HEK293T (cell line): ENCODE measurements around the gene GALNT13.

ENCODE experiments used
- CTCF ChIA-PET: fragments of 350-600 bp; formaldehyde crosslinking; extraction: SDS; loops from one replicate; lab custom pipeline; 2021; ENCODE audit warnings: antibody characterized with exemption, inconsistent platforms; lab: Yijun Ruan, JAX
- POLR2A ChIA-PET: fragments of 350-600 bp; formaldehyde crosslinking; extraction: SDS; loops from one replicate; lab custom pipeline; 2020; ENCODE audit warnings: antibody characterized with exemption, inconsistent platforms; lab: Yijun Ruan, JAX
- DNase-seq: peaks from one replicate; pipeline ENCODE4 v3.0.0; 2012; ENCODE audit warnings: mixed read lengths; ENCODE audit errors: extremely low spot score
- ARNT ChIP-seq: fragments of 450-650 bp; IDR thresholded peaks from 2 replicates; pipeline ENCODE4 v1.6.1; 2017; ENCODE audit warnings: mild to moderate bottlenecking
- BHLHE40 ChIP-seq: fragments of 450-650 bp; IDR thresholded peaks from 2 replicates; pipeline ENCODE4 v1.6.1; 2016; ENCODE audit warnings: mild to moderate bottlenecking, moderate library complexity, borderline replicate concordance
- CTBP1 ChIP-seq: fragments of 450-650 bp; IDR thresholded peaks from 2 replicates; pipeline ENCODE4 v1.6.1; 2016; ENCODE audit warnings: borderline replicate concordance
- ELF4 ChIP-seq: fragments of 450-650 bp; IDR thresholded peaks from 2 replicates; pipeline ENCODE4 v1.6.1; 2017; ENCODE audit warnings: antibody characterized with exemption
- FOXA1 ChIP-seq: fragments of 450-650 bp; IDR thresholded peaks from 2 replicates; pipeline ENCODE4 v1.6.1; 2016; ENCODE audit warnings: mild to moderate bottlenecking
- FOXK2 ChIP-seq: fragments of 450-650 bp; IDR thresholded peaks from 2 replicates; pipeline ENCODE4 v1.6.1; 2016; ENCODE audit warnings: mild to moderate bottlenecking
- FOXM1 ChIP-seq: fragments of 450-650 bp; IDR thresholded peaks from 2 replicates; pipeline ENCODE4 v1.6.1; 2017; ENCODE audit warnings: mild to moderate bottlenecking, borderline replicate concordance
- HDGF ChIP-seq: fragments of 450-650 bp; IDR thresholded peaks from 2 replicates; pipeline ENCODE4 v1.6.1; 2017; ENCODE audit warnings: antibody characterized with exemption, borderline replicate concordance
- L3MBTL2 ChIP-seq: fragments of 450-650 bp; conservative IDR thresholded peaks from 2 replicates; pipeline ENCODE4 v1.6.1; 2016; ENCODE audit warnings: mild to moderate bottlenecking
- LEF1 ChIP-seq: fragments of 450-650 bp; IDR thresholded peaks from 2 replicates; pipeline ENCODE4 v1.6.1; 2017; ENCODE audit warnings: mild to moderate bottlenecking, borderline replicate concordance
- NFRKB ChIP-seq: fragments of 450-650 bp; IDR thresholded peaks from 2 replicates; pipeline ENCODE4 v1.6.1; 2016; ENCODE audit warnings: mild to moderate bottlenecking, moderate library complexity
- SP1 ChIP-seq: fragments of 450-650 bp; IDR thresholded peaks from 2 replicates; pipeline ENCODE4 v1.6.1; 2017
- SUZ12 ChIP-seq: fragments of 450-650 bp; IDR thresholded peaks from 2 replicates; pipeline ENCODE4 v1.6.1; 2016; ENCODE audit warnings: mild to moderate bottlenecking
- TARDBP ChIP-seq: fragments of 450-650 bp; IDR thresholded peaks from 2 replicates; pipeline ENCODE4 v1.6.1; 2016
- ZNF384 ChIP-seq: fragments of 450-650 bp; IDR thresholded peaks from 2 replicates; pipeline ENCODE4 v1.6.1; 2016
- TF ChIP-seq, protein P1 (sequence below): fragments of 450-650 bp; IDR thresholded peaks from 2 replicates; pipeline ENCODE4 v1.6.1; 2016

The GALNT13 gene

DNA sequence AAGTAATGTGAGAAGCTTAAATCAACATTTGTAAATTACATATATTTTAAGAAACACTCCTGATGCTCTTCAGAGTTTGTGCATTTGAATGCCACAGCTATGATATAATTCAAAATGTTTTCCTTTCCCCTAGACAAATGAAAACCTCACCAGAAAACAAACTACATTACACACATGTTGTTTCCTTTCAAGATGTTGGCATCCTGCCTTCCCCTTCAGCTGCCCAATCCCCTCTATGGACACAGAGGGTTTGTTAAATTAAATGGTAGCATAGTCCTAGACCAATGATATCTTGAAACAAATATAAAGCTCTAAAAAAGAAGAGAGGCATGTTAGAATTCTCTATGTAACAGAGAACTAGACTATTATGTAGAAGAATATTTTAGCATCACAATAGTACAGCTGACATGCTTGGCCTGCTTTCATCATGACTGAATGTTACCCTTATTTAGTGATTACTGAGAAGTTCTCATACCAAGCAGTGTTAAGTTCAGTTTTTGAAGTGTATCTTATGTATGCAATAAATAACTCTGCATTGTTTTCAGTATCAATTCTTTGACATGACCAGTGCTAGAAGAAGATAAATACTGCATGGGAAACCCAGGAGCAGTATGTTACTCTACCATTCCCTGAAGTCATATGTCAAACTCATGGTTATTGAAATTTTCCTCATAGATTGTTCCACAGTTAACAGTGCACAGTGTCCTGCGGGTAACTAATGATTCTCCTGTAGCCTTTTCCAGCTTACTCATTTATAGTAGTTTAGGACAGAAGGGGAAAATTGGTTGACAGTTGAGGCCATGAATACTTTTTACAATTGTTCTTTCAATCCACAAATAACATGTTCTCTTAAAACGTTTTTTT, 510.4 kb downstream of the GALNT13 start:
- TF ChIP-seq L3MBTL2 (no peak), ARNT (no peak), FOXM1 (no peak), ZNF384 (no peak), LEF1 (no peak), FOXA1 (no peak), ELF4 (no peak), BHLHE40 (no peak), HDGF (no peak), TARDBP (no peak), NFRKB (no peak), SP1 (no peak), CTBP1 (no peak), SUZ12 (no peak), FOXK2 (no peak)
- TF ChIP-seq, protein P1, sequence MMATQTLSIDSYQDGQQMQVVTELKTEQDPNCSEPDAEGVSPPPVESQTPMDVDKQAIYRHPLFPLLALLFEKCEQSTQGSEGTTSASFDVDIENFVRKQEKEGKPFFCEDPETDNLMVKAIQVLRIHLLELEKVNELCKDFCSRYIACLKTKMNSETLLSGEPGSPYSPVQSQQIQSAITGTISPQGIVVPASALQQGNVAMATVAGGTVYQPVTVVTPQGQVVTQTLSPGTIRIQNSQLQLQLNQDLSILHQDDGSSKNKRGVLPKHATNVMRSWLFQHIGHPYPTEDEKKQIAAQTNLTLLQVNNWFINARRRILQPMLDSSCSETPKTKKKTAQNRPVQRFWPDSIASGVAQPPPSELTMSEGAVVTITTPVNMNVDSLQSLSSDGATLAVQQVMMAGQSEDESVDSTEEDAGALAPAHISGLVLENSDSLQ = no peak
- POLR2A ChIA-PET = no interaction called here
- no peak for DNase-seq
- CTCF ChIA-PET = no interaction called here

DNA sequence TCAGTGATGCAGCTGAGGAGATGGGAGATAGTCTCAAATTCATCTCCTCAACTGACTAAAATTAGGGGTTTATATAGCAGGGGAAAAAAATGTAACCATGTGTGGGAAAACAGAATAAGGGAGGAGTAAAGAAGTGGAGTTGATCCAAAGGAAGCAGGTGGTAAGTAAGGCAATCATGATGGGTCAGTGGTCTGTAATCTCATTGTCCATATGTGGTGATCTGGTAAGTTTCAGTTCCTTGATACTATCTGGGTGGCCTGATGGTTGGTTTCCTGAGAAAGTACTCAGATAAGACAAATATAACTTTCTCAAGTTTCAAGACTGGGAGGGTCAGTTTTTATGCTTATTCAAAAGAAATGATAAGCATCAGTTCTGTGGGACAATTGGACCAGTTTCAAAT, 514.5 kb downstream of the GALNT13 start:
- ChIA-PET POLR2A (no interaction called here), CTCF (no interaction called here)
- no peak for DNase-seq
- no peak for TF ChIP-seq SUZ12
- no peak for TF ChIP-seq ARNT
- TF ChIP-seq FOXA1 = no peak
- no peak for TF ChIP-seq SP1
- TF ChIP-seq ELF4 = no peak
- no peak for TF ChIP-seq TARDBP
- TF ChIP-seq ZNF384 = no peak
- TF ChIP-seq NFRKB = no peak
- no peak for TF ChIP-seq HDGF
- TF ChIP-seq BHLHE40 = no peak
- no peak for TF ChIP-seq LEF1

DNA sequence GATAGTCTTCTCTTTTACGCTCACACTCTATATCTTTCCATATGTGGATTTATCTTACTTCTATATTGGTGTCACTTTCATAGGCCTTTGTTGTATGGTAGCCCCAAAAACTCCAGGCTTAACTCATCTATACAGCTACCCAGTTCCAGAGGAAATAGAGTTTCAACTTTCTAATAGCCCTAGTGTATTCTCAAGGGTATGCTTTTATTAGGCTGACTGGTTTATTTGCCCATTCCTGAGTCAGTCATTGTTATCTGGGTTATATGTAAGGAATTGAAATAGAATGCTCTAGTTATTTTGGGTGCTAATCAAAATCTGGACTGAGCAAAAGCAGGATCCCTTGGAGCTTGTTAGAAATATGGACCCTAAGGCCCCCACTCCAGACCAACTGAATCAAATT, 519.3 kb downstream of the GALNT13 start:
- CTCF ChIA-PET = no interaction called here
- TF ChIP-seq SP1 = no peak
- no peak for TF ChIP-seq L3MBTL2
- TF ChIP-seq FOXA1 = no peak
- no peak for TF ChIP-seq BHLHE40
- TF ChIP-seq FOXM1 = no peak
- no peak for DNase-seq
- POLR2A ChIA-PET = no interaction called here

DNA sequence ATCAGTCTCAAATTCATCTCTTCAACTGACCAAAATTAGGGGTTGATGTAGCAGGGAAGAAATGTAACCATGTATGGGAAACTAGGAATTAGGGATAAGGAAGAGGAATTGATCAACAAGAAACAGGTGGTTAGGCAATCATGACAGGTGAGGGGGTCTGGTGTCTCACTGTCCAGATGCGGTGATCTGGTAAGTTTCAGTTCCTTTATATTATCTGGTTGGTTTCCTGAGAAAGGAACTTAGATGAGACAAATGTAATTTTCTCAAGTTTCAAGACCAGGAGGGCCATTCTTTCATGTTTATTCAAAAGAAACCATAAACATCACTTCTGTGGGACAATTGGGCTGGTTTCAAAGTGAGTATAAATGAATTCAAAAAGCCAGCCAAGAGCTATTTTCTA, 520.5 kb downstream of the GALNT13 start:
- no peak for TF ChIP-seq CTBP1
- TF ChIP-seq TARDBP = no peak
- TF ChIP-seq FOXA1 = no peak
- POLR2A ChIA-PET = no interaction called here
- CTCF ChIA-PET = no interaction called here
- no peak for DNase-seq

DNA sequence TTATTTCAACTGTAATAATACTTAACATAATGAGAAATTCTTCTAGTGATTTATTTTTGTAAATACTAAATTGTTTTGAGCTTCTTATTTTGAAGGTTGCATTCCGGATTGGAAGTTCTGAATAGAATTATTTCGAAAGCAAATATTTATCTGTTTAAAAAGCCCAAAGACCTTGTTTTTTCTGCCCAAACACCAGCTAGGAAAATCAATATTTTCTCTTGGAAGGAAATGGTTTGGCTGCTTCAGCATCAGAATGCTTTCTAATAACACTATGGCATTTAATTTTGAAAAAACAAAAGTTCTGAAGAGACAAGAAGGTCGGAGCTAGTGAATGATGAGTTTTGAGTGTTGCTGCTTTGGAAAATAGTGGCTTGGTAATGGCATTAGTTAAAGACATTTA, 522.9 kb downstream of the GALNT13 start:
- TF ChIP-seq SP1 (no peak), L3MBTL2 (no peak), CTBP1 (no peak), HDGF (no peak), TARDBP (no peak), FOXK2 (no peak), SUZ12 (no peak), BHLHE40 (no peak), FOXM1 (no peak), NFRKB (no peak)
- ChIA-PET POLR2A (no interaction called here), CTCF (no interaction called here)
- no peak for DNase-seq

DNA sequence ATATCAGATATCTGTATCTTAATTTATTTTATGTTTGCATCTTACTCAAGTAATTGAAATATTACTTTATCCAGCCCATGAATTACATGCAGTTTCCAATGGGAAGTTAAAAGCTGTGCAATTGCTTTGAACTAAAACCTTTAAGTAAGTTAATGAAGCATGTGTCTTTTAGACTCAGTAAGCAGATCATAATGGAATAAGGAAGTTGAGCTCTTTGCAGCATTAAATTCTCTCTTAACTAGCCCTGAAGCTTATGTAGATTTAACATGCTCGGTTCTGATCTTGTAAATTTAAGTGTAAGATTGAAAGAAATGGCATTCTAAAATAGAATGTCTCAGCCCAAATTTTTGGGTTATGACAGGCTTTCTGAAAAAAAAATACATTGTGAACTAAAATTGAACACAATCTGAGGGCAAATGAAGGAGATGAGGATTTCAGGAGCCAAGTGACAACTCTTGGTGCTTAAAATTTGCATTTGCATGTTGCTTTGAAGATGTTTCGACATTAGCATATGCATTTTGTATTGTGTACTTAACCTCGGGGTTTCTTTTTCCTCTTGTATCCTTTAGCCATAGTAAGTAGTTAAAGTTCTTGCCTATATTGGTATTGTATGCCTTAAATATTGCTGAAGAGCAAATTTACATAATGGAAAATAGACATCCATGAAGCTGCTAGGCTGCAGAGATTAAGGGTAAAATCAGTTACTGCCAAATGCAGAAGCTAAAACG, 529.0 kb downstream of the GALNT13 start:
- no peak for DNase-seq
- POLR2A ChIA-PET = no interaction called here
- TF ChIP-seq TARDBP (no peak), FOXK2 (no peak), ARNT (no peak), L3MBTL2 (no peak), FOXM1 (no peak), FOXA1 (no peak)
- TF ChIP-seq, protein P1 = no peak
- CTCF ChIA-PET = no interaction called here

DNA sequence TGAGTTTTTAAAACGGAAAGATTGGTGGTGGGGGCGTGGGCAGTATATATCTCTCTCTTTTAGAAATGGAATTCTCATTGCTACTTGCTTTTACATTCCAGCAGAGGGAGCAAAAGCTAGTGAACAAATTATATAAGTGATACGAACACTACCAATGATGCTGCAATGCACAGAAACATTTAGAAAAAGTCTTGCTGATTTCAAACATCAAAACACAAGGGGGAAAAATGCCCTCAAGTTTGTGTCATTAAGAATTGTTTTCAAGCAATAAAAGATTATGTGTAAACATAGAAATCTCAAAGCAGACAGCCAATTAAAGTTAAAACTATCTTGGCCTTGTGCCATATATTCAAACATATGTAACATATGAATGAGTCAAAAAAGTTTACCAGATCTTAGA, 530.5 kb downstream of the GALNT13 start:
- DNase-seq = peak; percentile 26
- ChIA-PET POLR2A (no interaction called here), CTCF (interaction anchor here (0.7 to 0.8 kb wide), 2 partner anchors 9 to 908 kb away, joined by 3 to 4 read pairs; no protein-coding TSS in a partner anchor)
- no peak for TF ChIP-seq TARDBP
- TF ChIP-seq LEF1 = no peak
- no peak for TF ChIP-seq CTBP1
